Breast epithelium (tissue), 3 donors: ENCODE measurements around the gene NT5DC2.

Source experiments
- CTCF ChIP-seq, 3 donors: fragments of 450-650 bp; IDR thresholded peaks; one replicate each; pipeline ENCODE4 v1.5.1; 2016 to 2017; ENCODE audit warnings: antibody characterized with exemption in 3 of 3, mild to moderate bottlenecking in 3 of 3, moderate library complexity in 3 of 3
- POLR2A ChIP-seq: fragments of 450-650 bp; IDR thresholded peaks from one replicate; pipeline ENCODE4 v1.6.1; 2016; ENCODE audit warnings: antibody characterized with exemption, mild to moderate bottlenecking, moderate library complexity
- POLR2AphosphoS5 ChIP-seq, 3 donors: sonication (generic); formaldehyde crosslinking; IDR thresholded peaks; one replicate each; pipeline ENCODE4 v1.6.1; 2017; ENCODE audit warnings: antibody characterized with exemption in 3 of 3

DNA sequence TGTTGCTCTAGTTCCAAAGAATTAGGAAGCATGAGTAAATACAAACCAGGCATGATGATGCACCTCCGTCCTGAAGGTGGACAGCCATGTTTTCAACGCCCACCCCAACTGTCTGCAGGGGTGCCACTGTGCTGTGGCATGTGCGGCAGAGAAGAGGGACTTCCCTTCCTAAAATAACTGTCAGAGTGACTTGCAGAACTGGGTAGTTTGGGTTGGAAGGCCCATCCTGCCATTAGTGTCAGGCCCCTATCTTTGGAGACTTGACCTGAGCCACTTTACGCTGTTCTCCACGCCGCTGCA, 55.9 kb downstream of the NT5DC2 start:
- no peak for TF ChIP-seq POLR2A
- TF ChIP-seq CTCF (IDR thresholded peaks at IDR 0.05) = no peak
- no peak for TF ChIP-seq POLR2AphosphoS5 (IDR thresholded peaks at IDR 0.05)
